ENCODE measurements around the gene RIT1.
"Not testable (repeated sequence)": the region's sequence is repeated elsewhere in the genome, so short reads cannot be mapped to it uniquely, and the experiment has no call there.

The RIT1 gene

GRCh38 chr1:155931332-155932038 is 20.3 kb upstream of the RIT1 start:
- H3K27ac Mint-ChIP-seq = no peak overlapping the region
- no peak for TF ChIP-seq CTCF (IDR thresholded peaks at IDR 0.05; ENCODE audit: unreplicated experiment in 3 of 3)
- peak overlapping the region; percentile 73 to 84 (median 84) for H3K4me3 Mint-ChIP-seq
- H3K36me3 Mint-ChIP-seq (ENCODE audit: low read depth) = peaks cover 50% of the 10 kb centered on the region
- no peaks in the 10 kb centered on the region for H3K9me3 Mint-ChIP-seq
- peaks cover 21% of the 10 kb centered on the region for H3K4me1 Mint-ChIP-seq
- H3K27me3 Mint-ChIP-seq (ENCODE audit: low read depth) = no peaks in the 10 kb centered on the region

GRCh38 chr1:155930725-155931124 is 19.6 kb upstream of the RIT1 start:
- H3K27ac Mint-ChIP-seq; H3K27me3 Mint-ChIP-seq (ENCODE audit: low read depth); H3K9me3 Mint-ChIP-seq: not testable (repeated sequence)
- peak overlapping the region; percentile 73 to 84 (median 84) for H3K4me3 Mint-ChIP-seq
- peaks cover 57% of the 10 kb centered on the region for H3K36me3 Mint-ChIP-seq (ENCODE audit: low read depth)
- peaks cover 21% of the 10 kb centered on the region for H3K4me1 Mint-ChIP-seq

GRCh38 chr1:155929057-155929456 is 17.9 kb upstream of the RIT1 start:
- Mint-ChIP-seq H3K9me3 (no peaks in the 10 kb centered on the region), H3K27ac (no peak overlapping the region), H3K4me1 (peaks cover 21% of the 10 kb centered on the region), H3K36me3 (ENCODE audit: low read depth) (peaks cover 69% of the 10 kb centered on the region), H3K27me3 (ENCODE audit: low read depth) (no peaks in the 10 kb centered on the region), H3K4me3 (no peak overlapping the region)
- TF ChIP-seq CTCF (IDR thresholded peaks at IDR 0.05; ENCODE audit: unreplicated experiment in 3 of 3) = no peak

GRCh38 chr1:155925506-155925905 is 14.4 kb upstream of the RIT1 start:
- no peaks in the 10 kb centered on the region for H3K9me3 Mint-ChIP-seq
- no peaks in the 10 kb centered on the region for H3K27me3 Mint-ChIP-seq (ENCODE audit: low read depth)
- H3K27ac Mint-ChIP-seq = no peak overlapping the region
- H3K4me1 Mint-ChIP-seq = peaks cover 3% of the 10 kb centered on the region
- H3K4me3 Mint-ChIP-seq = no peak overlapping the region
- TF ChIP-seq CTCF (IDR thresholded peaks at IDR 0.05; ENCODE audit: unreplicated experiment in 3 of 3) = no peak
- H3K36me3 Mint-ChIP-seq (ENCODE audit: low read depth) = peaks cover 84% of the 10 kb centered on the region

GRCh38 chr1:155920717-155921116 is 9.6 kb upstream of the RIT1 start:
- Mint-ChIP-seq H3K4me1 (no peaks in the 10 kb centered on the region), H3K27ac (no peak overlapping the region), H3K27me3 (ENCODE audit: low read depth) (no peaks in the 10 kb centered on the region), H3K36me3 (ENCODE audit: low read depth) (peaks cover 80% of the 10 kb centered on the region), H3K9me3 (no peaks in the 10 kb centered on the region), H3K4me3 (no peak overlapping the region)
- TF ChIP-seq CTCF (IDR thresholded peaks at IDR 0.05; ENCODE audit: unreplicated experiment in 3 of 3) = no peak

GRCh38 chr1:155919801-155920200 is 8.7 kb upstream of the RIT1 start:
- Mint-ChIP-seq H3K9me3 (no peaks in the 10 kb centered on the region), H3K36me3 (ENCODE audit: low read depth) (peaks cover 80% of the 10 kb centered on the region), H3K27me3 (ENCODE audit: low read depth) (no peaks in the 10 kb centered on the region), H3K4me1 (no peaks in the 10 kb centered on the region), H3K4me3 (no peak overlapping the region), H3K27ac (no peak overlapping the region)
- TF ChIP-seq CTCF (IDR thresholded peaks at IDR 0.05; ENCODE audit: unreplicated experiment in 3 of 3) = no peak

All from nephron (organoid).